ENCODE data around the gene LDLRAD1.

Gene LDLRAD1

GRCh38 chr1:53962395-53962794 lies 55.6 kb downstream of the LDLRAD1 start:
- Histone ChIP-seq H3K36me3 (ENCODE audit: insufficient read depth, low read length) (peaks cover 63% of the 10 kb centered on the region), H3K9me3 (ENCODE audit: low read length) (no peaks in the 10 kb centered on the region), H3K4me1 (ENCODE audit: insufficient read depth, low read length) (peaks cover 2% of the 10 kb centered on the region), H3K4me3 (ENCODE audit: low read depth in 1 of 2, low read length in 2 of 2) (no peak overlapping the region), H3K27me3 (ENCODE audit: control insufficient read depth in 1 of 2, insufficient read depth in 2 of 2, low read length in 2 of 2) (no peaks in the 10 kb centered on the region), H3K27ac (ENCODE audit: low read depth, low read length) (no peak overlapping the region), H3K9ac (ENCODE audit: low read length) (no peak overlapping the region)

- no peaks in the 10 kb centered on the region for H3K9me3 ChIP-seq (ENCODE audit: low read length)
- H3K27ac ChIP-seq (ENCODE audit: low read depth, low read length) = no peak overlapping the region
- no peaks in the 10 kb centered on the region for H3K27me3 ChIP-seq (ENCODE audit: control insufficient read depth in 1 of 2, insufficient read depth in 2 of 2, low read length in 2 of 2)
- no peak overlapping the region for H3K9ac ChIP-seq (ENCODE audit: low read length)
- H3K36me3 ChIP-seq (ENCODE audit: insufficient read depth, low read length) = peaks cover 51% of the 10 kb centered on the region
- H3K4me1 ChIP-seq (ENCODE audit: insufficient read depth, low read length) = peaks cover 13% of the 10 kb centered on the region
- no peak overlapping the region for H3K4me3 ChIP-seq (ENCODE audit: low read depth in 1 of 2, low read length in 2 of 2)
Measured at GRCh38 chr1:53959664-53960250, 58.2 kb downstream of the LDLRAD1 start.
